AG09309 (cell line): Measurements from ENCODE around the gene MTIF3.

ENCODE experiments used
- DNase-seq: peaks from one replicate; pipeline ENCODE4 v3.0.0-alpha.2; 2010; ENCODE audit warnings: low read depth
- H3K4me3 ChIP-seq: 2 replicates; pipeline ENCODE4 v1.5.1; 2011; ENCODE audit warnings: mild to moderate bottlenecking, low read depth, low read length, moderate library complexity; ENCODE audit not compliant: control insufficient read depth
- TF ChIP-seq, protein P1 (sequence below): IDR thresholded peaks from 2 replicates; pipeline ENCODE4 v1.5.1; 2011; ENCODE audit warnings: mild to moderate bottlenecking, low read depth, low read length, inconsistent platforms; ENCODE audit not compliant: insufficient read depth, control insufficient read depth; ENCODE audit errors: missing control alignments

The MTIF3 gene

GRCh38 chr13:27421101-27421871 is 29.1 kb downstream of the MTIF3 start:
- no peak for DNase-seq
- TF ChIP-seq, protein P1, sequence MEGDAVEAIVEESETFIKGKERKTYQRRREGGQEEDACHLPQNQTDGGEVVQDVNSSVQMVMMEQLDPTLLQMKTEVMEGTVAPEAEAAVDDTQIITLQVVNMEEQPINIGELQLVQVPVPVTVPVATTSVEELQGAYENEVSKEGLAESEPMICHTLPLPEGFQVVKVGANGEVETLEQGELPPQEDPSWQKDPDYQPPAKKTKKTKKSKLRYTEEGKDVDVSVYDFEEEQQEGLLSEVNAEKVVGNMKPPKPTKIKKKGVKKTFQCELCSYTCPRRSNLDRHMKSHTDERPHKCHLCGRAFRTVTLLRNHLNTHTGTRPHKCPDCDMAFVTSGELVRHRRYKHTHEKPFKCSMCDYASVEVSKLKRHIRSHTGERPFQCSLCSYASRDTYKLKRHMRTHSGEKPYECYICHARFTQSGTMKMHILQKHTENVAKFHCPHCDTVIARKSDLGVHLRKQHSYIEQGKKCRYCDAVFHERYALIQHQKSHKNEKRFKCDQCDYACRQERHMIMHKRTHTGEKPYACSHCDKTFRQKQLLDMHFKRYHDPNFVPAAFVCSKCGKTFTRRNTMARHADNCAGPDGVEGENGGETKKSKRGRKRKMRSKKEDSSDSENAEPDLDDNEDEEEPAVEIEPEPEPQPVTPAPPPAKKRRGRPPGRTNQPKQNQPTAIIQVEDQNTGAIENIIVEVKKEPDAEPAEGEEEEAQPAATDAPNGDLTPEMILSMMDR = no peak
- no peak overlapping the region for H3K4me3 ChIP-seq

GRCh38 chr13:27419328-27419727 is 31.0 kb downstream of the MTIF3 start:
- TF ChIP-seq, protein P1 = no peak
- no peak overlapping the region for H3K4me3 ChIP-seq
- no peak for DNase-seq

DNA sequence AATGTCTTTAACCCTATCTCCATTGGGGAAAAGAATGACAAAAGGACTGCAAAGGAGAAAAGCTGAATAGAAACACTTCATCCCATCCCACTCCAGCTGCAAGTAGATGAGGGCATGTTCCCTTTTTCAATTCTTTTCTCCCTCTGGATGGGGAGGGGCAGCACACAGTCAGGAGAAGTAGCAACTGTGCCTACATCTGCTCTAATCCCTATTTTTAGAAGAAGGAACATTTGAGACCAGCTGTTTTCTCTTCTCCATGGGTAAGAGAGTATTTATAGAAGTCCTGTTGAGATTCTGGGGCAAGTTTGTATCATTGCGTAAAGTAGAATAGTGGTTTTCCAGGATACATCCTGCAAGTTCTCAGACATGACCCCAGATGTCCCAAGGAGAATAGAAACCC is 35.2 kb downstream of the MTIF3 start:
- TF ChIP-seq, protein P1 = no peak
- no peak for DNase-seq
- H3K4me3 ChIP-seq = no peak overlapping the region

GRCh38 chr13:27411341-27411740 is 39.0 kb downstream of the MTIF3 start:
- H3K4me3 ChIP-seq = no peak overlapping the region
- TF ChIP-seq, protein P1 = no peak
- DNase-seq = no peak

GRCh38 chr13:27409013-27409412 is 41.4 kb downstream of the MTIF3 start:
- TF ChIP-seq, protein P1 = no peak
- no peak for DNase-seq
- no peak overlapping the region for H3K4me3 ChIP-seq

GRCh38 chr13:27408074-27408473 is 42.3 kb downstream of the MTIF3 start:
- TF ChIP-seq, protein P1 = no peak
- no peak overlapping the region for H3K4me3 ChIP-seq
- no peak for DNase-seq
